ENCODE results near the gene CER1.

DNA sequence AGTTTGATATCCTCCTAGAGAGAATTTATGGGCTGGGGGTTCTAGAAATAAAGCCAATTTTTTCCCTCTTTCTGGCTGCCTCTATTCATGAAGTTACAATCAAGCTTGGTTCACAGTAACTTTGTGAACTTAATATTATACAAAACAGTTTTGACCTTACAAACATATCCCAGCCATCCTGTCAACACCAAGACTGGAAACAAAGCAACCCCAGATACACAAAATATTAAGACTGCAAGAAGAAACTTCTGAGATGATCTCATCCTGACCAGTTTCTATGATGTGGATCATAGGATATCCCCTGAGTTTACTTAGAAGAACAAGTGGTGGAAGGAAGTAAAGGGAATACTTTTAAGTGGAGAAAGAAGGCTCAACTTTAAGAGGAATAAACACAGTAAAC lies 28.3 kb upstream of the CER1 start:
- TF ChIP-seq EZH2 (IDR thresholded peaks at IDR 0.05; ENCODE audit: insufficient read depth, poor library complexity, severe bottlenecking), result no peak
- TF ChIP-seq EZH2phosphoT487 (IDR thresholded peaks at IDR 0.05; ENCODE audit: insufficient read depth, low read depth), result no peak
